ENCODE data around the gene FCN2. TPM values are rescaled to one million over a fixed set of nuclear protein-coding genes. Genes with fewer than 3 reads are reported as not detected.

Gene FCN2
- total RNA-seq, 2 experiments from 2014 or later: not detected

- H4K20me1 ChIP-seq (ENCODE audit: insufficient read depth, low read length): no peaks in the 10 kb centered on the region
- H3K79me2 ChIP-seq (ENCODE audit: insufficient read depth, low read depth, low read length): no peaks in the 10 kb centered on the region
- no peaks in the 10 kb centered on the region for H3K4me1 ChIP-seq (ENCODE audit: insufficient read depth, low read length, poor library complexity, severe bottlenecking)
- intact Hi-C loops (cut with micrococcal nuclease; ENCODE audit: unreplicated experiment): no loop called here
- TF ChIP-seq EZH2phosphoT487 (IDR thresholded peaks at IDR 0.05; ENCODE audit: borderline replicate concordance, low read depth, low read length): no peak
- TF ChIP-seq, protein P1, sequence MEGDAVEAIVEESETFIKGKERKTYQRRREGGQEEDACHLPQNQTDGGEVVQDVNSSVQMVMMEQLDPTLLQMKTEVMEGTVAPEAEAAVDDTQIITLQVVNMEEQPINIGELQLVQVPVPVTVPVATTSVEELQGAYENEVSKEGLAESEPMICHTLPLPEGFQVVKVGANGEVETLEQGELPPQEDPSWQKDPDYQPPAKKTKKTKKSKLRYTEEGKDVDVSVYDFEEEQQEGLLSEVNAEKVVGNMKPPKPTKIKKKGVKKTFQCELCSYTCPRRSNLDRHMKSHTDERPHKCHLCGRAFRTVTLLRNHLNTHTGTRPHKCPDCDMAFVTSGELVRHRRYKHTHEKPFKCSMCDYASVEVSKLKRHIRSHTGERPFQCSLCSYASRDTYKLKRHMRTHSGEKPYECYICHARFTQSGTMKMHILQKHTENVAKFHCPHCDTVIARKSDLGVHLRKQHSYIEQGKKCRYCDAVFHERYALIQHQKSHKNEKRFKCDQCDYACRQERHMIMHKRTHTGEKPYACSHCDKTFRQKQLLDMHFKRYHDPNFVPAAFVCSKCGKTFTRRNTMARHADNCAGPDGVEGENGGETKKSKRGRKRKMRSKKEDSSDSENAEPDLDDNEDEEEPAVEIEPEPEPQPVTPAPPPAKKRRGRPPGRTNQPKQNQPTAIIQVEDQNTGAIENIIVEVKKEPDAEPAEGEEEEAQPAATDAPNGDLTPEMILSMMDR (conservative IDR thresholded peaks at IDR 0.05; ENCODE audit: low read length): no peak
- no peak overlapping the region for H3K4me2 ChIP-seq (ENCODE audit: low read length)
- CTCF ChIA-PET (ENCODE audit: unreplicated experiment): no interaction called here
- POLR2A ChIA-PET: no interaction called here
- no peak overlapping the region for H2AFZ ChIP-seq (ENCODE audit: low read length)
- BruUV-seq (replicated peaks): no TSS peak
- H3K27ac ChIP-seq (ENCODE audit: low read depth, low read length, poor library complexity, severe bottlenecking): no peak overlapping the region
- H3K9me2 ChIP-seq (ENCODE audit: insufficient read depth, low read length): no peaks in the 10 kb centered on the region
- no peak overlapping the region for H3K4me3 ChIP-seq (ENCODE audit: low read depth, low read length, poor library complexity, severe bottlenecking)
- H3K36me3 ChIP-seq (ENCODE audit: insufficient read depth, low read length): no peaks in the 10 kb centered on the region
- no peaks in the 10 kb centered on the region for H3K9me3 ChIP-seq (ENCODE audit: low read length)
- DNase-seq (ENCODE audit: low spot score): no peak
Measured at GRCh38 chr9:134836406-134836970, 44.1 kb upstream of the FCN2 start.

DNA sequence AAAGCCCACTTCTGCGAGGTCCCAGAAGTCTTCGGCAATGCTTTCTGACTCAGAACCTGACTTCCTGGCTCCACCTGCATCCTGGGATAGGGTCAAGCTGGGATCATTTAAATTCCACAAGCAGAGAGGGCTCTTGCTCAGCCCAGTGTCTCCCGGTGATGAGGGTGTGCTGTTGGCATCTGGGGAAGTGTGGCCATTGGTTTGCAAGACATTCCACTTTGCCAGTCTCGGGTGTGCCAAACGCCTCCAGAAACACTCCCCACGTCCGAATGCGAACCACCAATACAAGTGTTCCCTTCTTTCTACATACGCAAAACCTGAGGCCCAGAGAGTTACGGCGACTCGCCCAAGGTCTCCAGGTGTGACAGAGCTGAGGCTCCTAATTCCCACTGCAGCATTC is 43.1 kb upstream of the FCN2 start:
- Histone ChIP-seq H3K27ac (ENCODE audit: low read depth, low read length, poor library complexity, severe bottlenecking) (no peak overlapping the region), H3K4me2 (ENCODE audit: low read length) (no peak overlapping the region), H4K20me1 (ENCODE audit: insufficient read depth, low read length) (no peaks in the 10 kb centered on the region), H3K4me1 (ENCODE audit: insufficient read depth, low read length, poor library complexity, severe bottlenecking) (no peaks in the 10 kb centered on the region), H3K9me2 (ENCODE audit: insufficient read depth, low read length) (no peaks in the 10 kb centered on the region), H2AFZ (ENCODE audit: low read length) (no peak overlapping the region), H3K4me3 (ENCODE audit: low read depth, low read length, poor library complexity, severe bottlenecking) (no peak overlapping the region), H3K9me3 (ENCODE audit: low read length) (no peaks in the 10 kb centered on the region), H3K36me3 (ENCODE audit: insufficient read depth, low read length) (no peaks in the 10 kb centered on the region), H3K79me2 (ENCODE audit: insufficient read depth, low read depth, low read length) (no peaks in the 10 kb centered on the region)
- no TSS peak for BruUV-seq (replicated peaks)
- ChIA-PET CTCF (ENCODE audit: unreplicated experiment) (interaction anchor here (0.7 kb wide), 1 partner anchor 498 kb away, joined by 3 read pairs; no protein-coding TSS in a partner anchor), POLR2A (no interaction called here)
- intact Hi-C loops (cut with micrococcal nuclease; ENCODE audit: unreplicated experiment): no loop called here
- DNase-seq (ENCODE audit: low spot score): no peak
- TF ChIP-seq, protein P1 (conservative IDR thresholded peaks at IDR 0.05; ENCODE audit: low read length): no peak
- TF ChIP-seq EZH2phosphoT487 (IDR thresholded peaks at IDR 0.05; ENCODE audit: borderline replicate concordance, low read depth, low read length): no peak

GRCh38 chr9:134838651-134839454 is 41.8 kb upstream of the FCN2 start:
- Histone ChIP-seq H3K9me2 (ENCODE audit: insufficient read depth, low read length) (no peaks in the 10 kb centered on the region), H3K4me2 (ENCODE audit: low read length) (no peak overlapping the region), H3K79me2 (ENCODE audit: insufficient read depth, low read depth, low read length) (no peaks in the 10 kb centered on the region), H4K20me1 (ENCODE audit: insufficient read depth, low read length) (no peaks in the 10 kb centered on the region; the same call in 1 of the 2 replicates), H2AFZ (ENCODE audit: low read length) (no peak overlapping the region), H3K4me3 (ENCODE audit: low read depth, low read length, poor library complexity, severe bottlenecking) (no peak overlapping the region), H3K4me1 (ENCODE audit: insufficient read depth, low read length, poor library complexity, severe bottlenecking) (no peaks in the 10 kb centered on the region), H3K9me3 (ENCODE audit: low read length) (no peaks in the 10 kb centered on the region), H3K27ac (ENCODE audit: low read depth, low read length, poor library complexity, severe bottlenecking) (no peak overlapping the region), H3K36me3 (ENCODE audit: insufficient read depth, low read length) (no peaks in the 10 kb centered on the region)
- DNase-seq (ENCODE audit: low spot score): no peak
- BruUV-seq (replicated peaks): no TSS peak
- TF ChIP-seq, protein P1 (conservative IDR thresholded peaks at IDR 0.05; ENCODE audit: low read length): no peak
- TF ChIP-seq EZH2phosphoT487 (IDR thresholded peaks at IDR 0.05; ENCODE audit: borderline replicate concordance, low read depth, low read length): no peak
- intact Hi-C loops (cut with micrococcal nuclease; ENCODE audit: unreplicated experiment): no loop called here
- ChIA-PET CTCF (ENCODE audit: unreplicated experiment) (no interaction called here), POLR2A (no interaction called here)

All from OCI-LY7 (cell line).